Measurements from ENCODE around the gene MGST2.

- TF ChIP-seq, protein P1, sequence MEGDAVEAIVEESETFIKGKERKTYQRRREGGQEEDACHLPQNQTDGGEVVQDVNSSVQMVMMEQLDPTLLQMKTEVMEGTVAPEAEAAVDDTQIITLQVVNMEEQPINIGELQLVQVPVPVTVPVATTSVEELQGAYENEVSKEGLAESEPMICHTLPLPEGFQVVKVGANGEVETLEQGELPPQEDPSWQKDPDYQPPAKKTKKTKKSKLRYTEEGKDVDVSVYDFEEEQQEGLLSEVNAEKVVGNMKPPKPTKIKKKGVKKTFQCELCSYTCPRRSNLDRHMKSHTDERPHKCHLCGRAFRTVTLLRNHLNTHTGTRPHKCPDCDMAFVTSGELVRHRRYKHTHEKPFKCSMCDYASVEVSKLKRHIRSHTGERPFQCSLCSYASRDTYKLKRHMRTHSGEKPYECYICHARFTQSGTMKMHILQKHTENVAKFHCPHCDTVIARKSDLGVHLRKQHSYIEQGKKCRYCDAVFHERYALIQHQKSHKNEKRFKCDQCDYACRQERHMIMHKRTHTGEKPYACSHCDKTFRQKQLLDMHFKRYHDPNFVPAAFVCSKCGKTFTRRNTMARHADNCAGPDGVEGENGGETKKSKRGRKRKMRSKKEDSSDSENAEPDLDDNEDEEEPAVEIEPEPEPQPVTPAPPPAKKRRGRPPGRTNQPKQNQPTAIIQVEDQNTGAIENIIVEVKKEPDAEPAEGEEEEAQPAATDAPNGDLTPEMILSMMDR (IDR thresholded peaks at IDR 0.05) = no peak
- TF ChIP-seq POLR2A (IDR thresholded peaks at IDR 0.05) (no peak), POLR2AphosphoS5 (IDR thresholded peaks at IDR 0.05) (no peak)
These were observed 55.2 kb downstream of the MGST2 start for GRCh38 chr4:139720806-139721205.

Measured in prostate gland (tissue), 2 donors.